HUDEP-2 (cell line): ENCODE results near the gene OLFML2A.

Experiments
- DNase-seq, 76 experiments: peaks; one replicate each; lab custom pipeline; 2025; ENCODE audit not compliant: unreplicated experiment in 76 of 76; lab: John Stamatoyannopoulos, UW

OLFML2A gene

GRCh38 chr9:124774129-124774978 is 2.6 kb upstream of the OLFML2A start:
- peak in 67 of 76 experiments; percentile 8 to 81 (median 53) for DNase-seq

DNA sequence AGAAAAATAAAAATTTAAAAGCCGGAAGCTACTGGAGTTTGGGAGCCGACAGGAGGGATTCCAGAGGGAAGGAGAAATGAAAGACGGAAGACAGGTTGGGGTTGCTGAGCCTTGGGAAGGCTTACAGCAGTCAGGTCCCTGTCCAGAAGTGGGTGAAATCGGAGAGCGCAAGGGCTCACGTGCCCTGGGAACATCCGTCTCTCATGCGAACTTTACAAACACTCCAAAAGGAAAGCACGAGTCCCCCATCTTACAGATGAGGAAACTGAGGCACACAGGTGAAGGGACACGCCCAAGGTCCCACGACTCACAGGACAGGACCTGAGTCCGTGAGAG is 347 bp upstream of the OLFML2A start:
- no peak for DNase-seq

GRCh38 chr9:124778575-124779367 is 1.8 kb downstream of the OLFML2A start:
- DNase-seq = no peak

DNA sequence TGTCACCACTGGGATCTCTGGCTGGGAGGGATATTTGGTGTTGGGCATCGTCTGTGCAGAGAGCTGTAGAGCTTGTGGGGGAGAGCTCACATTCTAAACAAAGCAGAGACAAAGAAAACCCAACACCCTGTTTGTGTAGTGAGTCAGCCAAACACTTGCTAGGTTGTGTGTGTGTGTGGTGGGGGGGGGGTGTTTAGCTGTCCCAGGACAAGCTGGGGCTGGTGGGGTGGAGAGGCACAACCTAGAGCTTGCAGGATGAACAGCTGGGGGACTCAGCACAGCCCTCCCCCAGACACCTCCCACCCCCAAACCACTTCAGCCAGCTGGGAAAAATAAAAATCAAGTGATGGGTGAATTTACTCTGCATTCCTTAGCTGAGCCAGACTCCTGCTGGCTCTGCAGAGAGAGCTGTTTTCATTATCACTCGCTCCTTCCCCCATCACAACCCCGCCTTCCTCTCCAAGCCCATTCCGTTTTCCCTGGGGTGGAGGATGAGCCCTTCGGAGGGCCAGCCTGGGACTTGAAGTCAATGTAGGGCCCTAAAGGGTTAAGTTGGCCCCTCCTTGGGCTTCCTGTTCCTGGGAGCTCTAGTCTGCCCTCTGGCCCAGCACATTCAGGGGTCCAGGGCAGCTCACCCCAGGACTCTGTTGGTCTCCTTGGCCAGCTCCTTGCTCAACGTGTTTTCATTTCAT is 2.6 kb downstream of the OLFML2A start:
- DNase-seq = no peak

- no peak for DNase-seq
These were observed 3.3 kb downstream of the OLFML2A start for GRCh38 chr9:124780060-124780756.

DNA sequence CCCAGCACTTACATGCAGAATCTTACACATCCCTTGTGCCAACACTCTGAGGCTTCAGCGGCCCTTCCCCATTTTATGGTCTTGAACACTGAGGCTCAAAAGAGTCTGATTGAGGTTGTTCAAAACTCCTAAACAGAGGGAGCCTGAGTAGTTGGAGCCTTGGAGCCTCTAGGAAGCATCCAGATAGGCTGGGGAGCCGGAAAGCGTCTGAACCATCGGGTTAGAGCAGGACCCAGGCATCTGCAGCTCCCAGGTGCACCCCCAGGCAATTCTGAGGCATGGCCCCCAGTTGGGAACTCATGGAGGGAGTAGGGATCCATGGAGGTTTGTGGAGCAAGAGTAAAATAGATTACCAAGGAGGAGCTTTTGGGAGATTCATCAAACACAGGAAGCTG is 3.8 kb downstream of the OLFML2A start:
- DNase-seq = no peak

- no peak for DNase-seq
These were observed 5.2 kb downstream of the OLFML2A start for GRCh38 chr9:124781967-124782660.

GRCh38 chr9:124782661-124783574 is 6.0 kb downstream of the OLFML2A start:
- DNase-seq = no peak

DNA sequence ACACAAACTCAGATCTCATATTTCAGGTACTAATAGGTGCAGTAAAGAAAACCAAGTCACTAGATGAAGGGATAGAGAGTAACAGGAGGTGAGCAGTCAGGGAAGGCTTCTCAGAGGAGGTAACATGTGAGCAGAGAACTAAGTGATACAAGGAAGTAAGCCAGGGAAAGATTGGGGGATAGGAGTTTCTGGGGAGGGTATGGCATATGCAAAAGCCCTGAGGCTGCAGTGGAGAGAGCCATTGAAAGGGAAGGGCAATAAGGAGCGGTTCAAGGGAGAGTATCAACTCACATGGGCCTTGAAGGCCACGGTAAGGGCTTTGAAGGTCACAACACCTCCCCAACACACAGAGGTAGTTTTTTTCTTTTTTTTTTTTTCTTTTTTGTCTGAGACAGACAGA is 6.9 kb downstream of the OLFML2A start:
- no peak for DNase-seq

- no peak for DNase-seq
These were observed 7.6 kb downstream of the OLFML2A start for GRCh38 chr9:124784509-124784908.

DNA sequence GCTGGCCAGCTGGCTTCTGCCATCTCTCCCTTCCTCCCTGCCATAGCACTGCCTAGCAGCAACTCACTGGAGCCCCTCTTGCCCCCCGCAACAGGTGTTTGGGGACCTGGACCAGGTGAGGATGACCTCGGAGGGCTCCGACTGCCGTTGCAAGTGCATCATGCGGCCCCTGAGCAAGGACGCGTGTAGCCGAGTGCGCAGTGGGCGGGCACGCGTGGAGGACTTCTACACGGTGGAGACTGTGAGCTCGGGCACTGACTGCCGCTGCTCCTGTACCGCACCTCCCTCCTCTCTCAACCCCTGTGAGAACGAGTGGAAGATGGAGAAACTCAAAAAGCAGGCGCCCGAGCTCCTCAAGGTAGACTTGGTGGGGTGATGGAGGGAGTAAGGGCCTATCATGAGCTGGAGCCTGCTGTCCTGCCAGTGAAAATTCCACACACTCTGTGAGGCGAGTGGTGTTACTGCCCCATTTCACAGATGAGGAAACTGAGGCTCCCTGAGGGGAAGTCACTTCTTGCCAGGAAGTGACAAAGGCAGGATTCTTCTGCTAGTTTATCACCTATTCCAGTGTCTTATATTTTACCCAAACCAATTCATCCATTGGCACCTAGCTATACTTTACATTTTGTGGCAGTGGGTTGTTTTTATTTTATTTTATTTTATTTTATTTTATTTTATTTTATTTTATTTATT is 10.1 kb downstream of the OLFML2A start:
- no peak for DNase-seq

GRCh38 chr9:124788542-124789217 is 11.7 kb downstream of the OLFML2A start:
- no peak for DNase-seq

- DNase-seq = no peak
These were observed 12.6 kb downstream of the OLFML2A start for GRCh38 chr9:124789531-124789930.

- DNase-seq = no peak
These were observed 13.4 kb downstream of the OLFML2A start for GRCh38 chr9:124790301-124790700.

- DNase-seq = no peak
These were observed 14.0 kb downstream of the OLFML2A start for GRCh38 chr9:124790801-124791505.

GRCh38 chr9:124792257-124793014 is 15.5 kb downstream of the OLFML2A start:
- no peak for DNase-seq
